NOMO-1 treated with dmso at 0.1 percent for 144 hours (cell line): ENCODE results near the gene ZBTB20.

ENCODE experiments used
- DNase-seq: peaks from one replicate; lab custom pipeline; 2025; ENCODE audit not compliant: unreplicated experiment; lab: John Stamatoyannopoulos, UW

Gene ZBTB20

GRCh38 chr3:114590309-114591047 lies 556.6 kb downstream of the ZBTB20 start:
- no peak for DNase-seq

GRCh38 chr3:114587986-114588385 lies 559.1 kb downstream of the ZBTB20 start:
- no peak for DNase-seq

- no peak for DNase-seq
Measured at GRCh38 chr3:114586119-114586518, 561.0 kb downstream of the ZBTB20 start.

GRCh38 chr3:114585687-114586086 lies 561.4 kb downstream of the ZBTB20 start:
- no peak for DNase-seq

- DNase-seq, result no peak
Measured at GRCh38 chr3:114584734-114585371, 562.2 kb downstream of the ZBTB20 start.

- DNase-seq, result no peak
Measured at GRCh38 chr3:114582929-114583328, 564.2 kb downstream of the ZBTB20 start.

GRCh38 chr3:114572364-114573062 lies 574.6 kb downstream of the ZBTB20 start:
- no peak for DNase-seq

- no peak for DNase-seq
Measured at GRCh38 chr3:114571363-114571762, 575.7 kb downstream of the ZBTB20 start.

- DNase-seq, result no peak
Measured at GRCh38 chr3:114569186-114569585, 577.9 kb downstream of the ZBTB20 start.

- DNase-seq, result no peak
Measured at GRCh38 chr3:114567771-114568170, 579.3 kb downstream of the ZBTB20 start.

- no peak for DNase-seq
Measured at GRCh38 chr3:114566767-114567166, 580.3 kb downstream of the ZBTB20 start.

- DNase-seq, result no peak
Measured at GRCh38 chr3:114566162-114566755, 580.8 kb downstream of the ZBTB20 start.

- DNase-seq, result no peak
Measured at GRCh38 chr3:114565216-114565615, 581.9 kb downstream of the ZBTB20 start.

- DNase-seq, result no peak
Measured at GRCh38 chr3:114563720-114564119, 583.4 kb downstream of the ZBTB20 start.

- DNase-seq, result no peak
Measured at GRCh38 chr3:114562557-114562956, 584.5 kb downstream of the ZBTB20 start.

- no peak for DNase-seq
Measured at GRCh38 chr3:114558271-114558670, 588.8 kb downstream of the ZBTB20 start.

GRCh38 chr3:114557791-114558190 lies 589.3 kb downstream of the ZBTB20 start:
- no peak for DNase-seq

- DNase-seq, result no peak
Measured at GRCh38 chr3:114556657-114557213, 590.4 kb downstream of the ZBTB20 start.

- DNase-seq, result no peak
Measured at GRCh38 chr3:114554731-114555130, 592.4 kb downstream of the ZBTB20 start.

- no peak for DNase-seq
Measured at GRCh38 chr3:114553949-114554593, 593.0 kb downstream of the ZBTB20 start.

- no peak for DNase-seq
Measured at GRCh38 chr3:114552527-114552812, 594.6 kb downstream of the ZBTB20 start.
